ENCODE data around the gene NUP160.
"Not testable (repeated sequence)": the region's sequence is repeated elsewhere in the genome, so short reads cannot be mapped to it uniquely, and the experiment has no call there.

Gene NUP160

DNA sequence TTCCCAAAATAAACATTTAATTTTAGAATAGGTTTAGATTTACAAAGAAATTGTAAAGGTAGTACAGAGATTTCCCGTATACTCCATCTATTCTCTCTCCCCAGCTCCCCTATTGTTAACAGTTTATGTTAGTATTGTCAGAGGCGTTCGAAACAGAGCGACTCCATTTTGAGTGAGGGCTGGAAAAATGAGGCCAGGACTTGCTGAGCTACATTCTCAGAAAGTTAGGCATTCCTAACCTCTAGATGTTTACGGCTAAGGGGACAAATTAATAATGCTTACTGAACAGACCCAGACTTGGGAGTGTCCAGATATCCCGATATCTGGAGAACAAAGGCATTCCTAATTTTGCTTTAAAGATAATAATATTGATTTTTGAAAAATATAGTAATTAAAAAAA, 12.4 kb upstream of the NUP160 start:
- DNase-seq: no peak

DNA sequence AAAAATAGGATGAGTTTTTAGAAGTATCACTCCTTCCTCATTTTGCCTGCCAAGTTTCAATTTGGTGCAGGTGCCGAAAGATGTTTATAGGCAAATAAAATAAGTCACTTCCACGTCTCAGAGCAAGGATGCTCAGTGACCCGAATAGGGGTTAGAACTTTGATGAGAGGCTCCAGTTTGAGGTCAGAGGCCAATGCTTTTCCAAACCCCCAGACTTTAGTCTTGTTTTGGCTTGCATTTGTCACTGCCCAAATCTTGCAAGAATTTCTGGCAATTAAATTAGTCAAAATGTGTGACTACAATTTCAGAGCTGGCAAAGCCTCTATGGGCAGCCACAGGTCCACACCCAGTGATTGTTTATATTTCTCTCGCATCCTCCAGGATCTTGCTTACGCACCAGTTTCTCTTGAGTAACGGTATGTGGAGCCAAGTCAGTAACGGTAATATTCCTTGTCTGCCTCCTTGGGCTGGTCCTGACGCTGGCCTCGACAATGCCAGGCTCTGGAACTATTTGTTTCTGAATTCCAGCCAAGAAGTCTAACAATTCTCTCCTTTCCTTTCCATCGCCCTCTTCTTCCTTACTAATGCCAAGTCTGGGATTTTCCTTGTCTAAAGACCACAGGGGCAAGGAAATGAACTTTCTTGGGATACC, 9.9 kb upstream of the NUP160 start:
- no peak for DNase-seq

DNA sequence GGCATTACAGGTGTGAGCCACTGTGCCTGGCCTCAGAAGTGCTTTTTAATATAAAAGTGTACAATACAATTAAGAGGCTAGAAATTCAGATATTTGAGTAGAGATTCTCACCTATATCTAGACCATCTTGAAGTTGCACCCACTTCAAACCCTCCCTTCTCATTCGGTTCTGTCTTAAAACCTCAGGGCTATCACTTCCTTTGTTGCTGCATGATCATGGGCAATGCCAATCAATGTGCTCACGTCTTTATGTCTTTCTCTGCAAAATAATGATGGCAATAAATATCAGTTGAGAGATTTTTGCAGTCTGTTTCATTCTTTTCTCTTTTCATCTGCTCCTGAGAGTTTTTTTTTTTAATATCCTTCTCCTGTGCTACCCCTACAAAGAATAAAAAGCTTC, 9.3 kb upstream of the NUP160 start:
- DNase-seq: no peak

DNA sequence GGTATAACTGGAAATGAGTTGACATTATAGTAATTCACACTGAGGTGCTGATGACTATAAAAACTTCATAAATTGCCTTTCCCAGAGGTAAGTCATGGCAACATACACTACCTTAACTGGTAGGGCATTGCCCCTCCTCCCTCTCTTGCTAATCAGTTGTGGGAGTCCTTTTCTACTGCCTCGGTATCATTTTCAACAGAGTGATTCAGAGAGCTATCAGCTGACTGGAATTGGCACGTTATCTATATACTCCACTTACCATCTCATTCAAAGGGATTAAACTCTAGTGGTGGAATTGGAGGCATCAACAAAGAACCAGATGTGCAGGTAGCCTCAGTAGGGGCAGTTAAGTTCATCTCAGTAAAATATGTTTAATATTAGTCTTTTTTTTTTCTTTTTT, 8.0 kb upstream of the NUP160 start:
- DNase-seq: no peak

DNA sequence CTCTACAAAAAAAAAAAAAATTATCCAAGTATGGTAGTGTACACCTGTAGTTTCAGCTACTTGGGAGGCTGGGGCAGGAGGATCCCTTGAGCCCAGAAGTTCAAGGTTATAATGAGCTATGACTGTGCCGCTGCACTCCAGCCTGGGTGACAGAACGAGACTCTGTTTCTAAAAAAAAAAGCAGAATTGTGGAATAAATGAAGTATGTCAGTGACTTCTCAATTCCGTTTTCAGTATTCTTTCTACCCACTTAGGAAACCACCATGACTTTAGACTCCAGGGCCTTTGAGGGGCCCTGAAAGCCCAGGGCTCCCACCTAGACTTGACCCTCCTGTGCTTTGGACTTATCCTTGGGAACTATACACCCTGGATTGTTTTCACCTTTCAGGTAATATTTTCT, 6.5 kb upstream of the NUP160 start:
- peak; percentile 59 for DNase-seq

DNA sequence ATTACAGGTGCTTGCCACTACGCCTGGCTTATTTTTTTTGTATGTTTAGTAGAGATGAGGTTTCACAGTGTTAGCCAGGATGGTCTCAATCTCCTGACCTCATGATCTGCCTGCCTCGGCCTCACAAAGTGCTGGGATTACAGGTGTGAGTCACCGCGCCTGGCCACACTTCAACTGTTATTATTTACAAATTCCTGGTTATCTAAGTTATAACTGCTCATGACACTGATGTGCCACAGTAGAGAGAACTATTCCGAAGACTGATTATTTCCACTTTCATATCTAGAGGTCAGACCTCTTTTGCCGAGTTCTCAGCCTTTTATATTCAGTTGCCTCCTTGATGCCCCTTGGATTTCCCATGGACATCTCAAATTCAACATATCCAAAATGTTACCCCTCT, 3.9 kb upstream of the NUP160 start:
- DNase-seq: no peak

DNA sequence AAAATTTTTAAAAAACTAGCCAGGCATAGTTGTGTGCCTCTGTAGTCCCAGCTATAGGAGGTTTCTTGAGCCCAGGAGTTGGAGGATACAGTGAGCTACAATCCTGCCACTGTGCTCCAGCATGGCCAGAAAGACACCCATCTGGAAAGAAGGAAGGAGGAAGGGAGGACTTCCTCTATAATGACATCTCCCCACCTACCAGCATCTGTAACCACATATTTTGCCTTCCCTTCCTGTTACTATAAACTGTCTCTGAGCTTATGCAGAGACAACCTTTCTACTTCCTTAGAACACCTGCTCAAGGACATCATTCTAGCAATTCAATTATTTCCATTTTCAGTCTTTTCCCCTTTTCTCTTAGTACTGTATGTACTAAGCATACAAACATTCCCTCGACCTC, 2.2 kb upstream of the NUP160 start:
- no peak for DNase-seq

DNA sequence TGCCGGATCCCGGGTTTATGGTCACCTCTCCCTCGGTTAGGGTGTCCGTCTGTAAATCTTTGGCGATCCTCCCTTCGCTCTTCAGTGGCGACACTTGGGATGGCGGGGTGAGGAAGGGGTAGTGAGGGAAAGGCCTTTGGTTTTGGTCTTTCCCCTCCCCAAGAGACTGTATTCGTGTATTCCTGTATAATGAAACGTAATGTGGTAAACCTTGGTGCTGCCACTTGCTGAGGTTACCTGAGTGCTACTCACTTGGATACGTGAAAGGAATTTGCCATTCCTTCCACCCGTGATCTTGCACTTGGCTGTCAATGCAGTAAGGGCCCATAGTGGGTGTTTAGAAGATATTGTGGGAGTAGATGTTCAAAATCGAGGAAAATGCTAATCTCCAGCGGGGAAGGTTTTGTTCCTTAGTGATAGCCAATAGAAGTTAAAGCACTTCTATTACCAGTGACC, 578 bp upstream of the NUP160 start:
- DNase-seq: no peak

DNA sequence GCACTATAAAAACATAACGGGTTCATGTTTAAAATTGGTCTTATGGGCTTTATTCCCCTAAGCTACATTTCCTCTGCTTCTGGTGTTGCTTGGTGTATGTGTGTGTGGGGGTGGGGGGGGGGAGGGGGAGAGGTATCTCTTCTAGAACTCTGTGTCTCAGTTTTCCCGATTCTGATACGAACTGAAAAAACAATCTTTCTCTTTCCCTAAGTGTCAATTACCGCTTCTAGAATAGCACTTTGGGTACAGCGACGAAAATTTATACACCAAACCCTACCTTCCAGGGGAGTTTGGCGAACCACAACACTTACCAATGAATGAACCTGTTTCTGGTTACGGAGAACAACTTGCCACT, 636 bp downstream of the NUP160 start:
- DNase-seq: no peak

DNA sequence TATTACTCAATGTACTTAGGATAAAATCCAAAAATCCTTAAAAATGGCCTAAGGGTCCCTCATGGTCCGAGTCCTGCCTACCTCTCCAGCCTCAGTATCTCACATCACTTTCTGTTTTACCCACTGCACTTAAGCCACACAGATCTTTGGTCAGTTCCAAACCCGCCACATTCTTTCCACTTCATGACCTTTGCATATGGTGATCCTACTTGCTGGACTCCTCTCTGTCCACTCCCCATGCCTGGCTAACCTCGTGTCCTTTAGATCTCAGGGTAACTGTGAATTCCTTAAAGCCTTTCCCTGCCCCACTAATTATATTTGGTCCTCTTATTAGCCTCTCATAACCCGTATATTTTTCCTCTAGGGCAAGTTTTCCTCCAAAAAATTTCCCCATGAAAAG, 1.2 kb downstream of the NUP160 start:
- no peak for DNase-seq

DNA sequence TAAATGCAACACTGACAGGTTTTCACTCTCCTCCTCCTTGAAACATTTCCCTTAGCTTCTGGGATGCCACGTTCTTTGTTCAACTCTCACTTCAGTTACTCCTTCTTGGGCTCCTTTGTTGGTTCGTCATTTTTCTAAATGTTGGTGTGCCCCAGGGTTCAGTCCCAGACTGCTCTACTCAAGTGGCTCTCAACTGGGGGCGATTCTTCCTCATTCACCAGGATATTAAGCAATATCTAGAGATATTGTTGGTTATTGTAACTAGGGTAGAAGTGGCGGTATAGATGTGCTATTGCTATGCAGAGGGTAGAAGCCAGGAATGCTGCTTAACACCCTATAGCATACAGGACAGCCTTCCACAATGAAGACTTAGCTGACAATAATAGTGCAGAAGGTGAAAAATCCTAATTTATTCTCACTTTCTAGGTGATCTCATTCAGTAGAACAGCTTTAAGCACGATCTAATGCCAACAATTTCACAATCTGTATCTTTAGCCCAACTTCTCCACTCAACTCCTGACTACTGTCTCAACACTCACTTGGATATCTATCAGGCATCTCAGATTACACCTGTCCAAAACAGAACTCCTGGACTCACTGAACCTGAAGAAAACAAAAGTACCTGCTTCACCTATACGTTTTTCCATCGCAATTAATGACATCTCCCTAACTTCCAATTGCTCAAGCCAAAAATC, 4.6 kb downstream of the NUP160 start:
- peak; percentile 25 for DNase-seq

DNA sequence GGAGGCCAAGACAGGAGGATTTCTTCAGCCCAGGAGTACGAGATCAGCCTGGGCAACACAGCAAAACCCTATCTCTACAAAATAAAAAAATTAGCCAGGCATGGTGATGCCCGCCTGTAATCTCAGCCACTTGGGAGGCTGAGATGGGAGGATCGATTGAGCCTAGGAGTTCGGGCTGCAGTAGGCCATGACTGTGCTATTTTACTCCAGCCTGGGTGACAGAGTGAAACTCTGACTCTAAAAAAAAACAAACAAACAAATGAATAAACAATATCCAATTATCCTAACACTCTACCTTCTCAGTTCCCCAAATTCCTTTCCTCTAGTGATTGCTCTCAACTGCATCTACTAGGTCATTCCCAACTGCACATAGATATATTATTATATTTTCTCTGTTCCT, 5.4 kb downstream of the NUP160 start:
- no peak for DNase-seq

DNA sequence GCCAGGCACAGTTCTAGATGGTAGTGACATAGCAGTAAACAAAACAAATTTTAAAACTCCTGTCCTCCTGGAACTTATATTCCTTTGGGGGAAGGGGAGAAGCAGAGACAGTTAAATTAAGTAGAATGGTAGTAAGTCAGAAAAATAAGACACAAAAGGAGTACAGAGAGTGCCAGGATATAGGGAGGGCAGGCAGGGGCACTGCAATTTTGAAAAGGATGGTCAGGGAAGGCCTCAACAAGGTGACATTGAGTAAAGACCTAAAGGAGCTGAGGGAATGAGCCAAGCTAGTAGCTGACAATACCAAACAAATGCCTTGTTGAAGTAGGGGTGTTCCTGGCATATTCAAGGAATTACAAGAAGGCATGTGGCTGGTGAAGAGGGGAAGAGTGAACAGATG, 10.2 kb downstream of the NUP160 start:
- DNase-seq: no peak

DNA sequence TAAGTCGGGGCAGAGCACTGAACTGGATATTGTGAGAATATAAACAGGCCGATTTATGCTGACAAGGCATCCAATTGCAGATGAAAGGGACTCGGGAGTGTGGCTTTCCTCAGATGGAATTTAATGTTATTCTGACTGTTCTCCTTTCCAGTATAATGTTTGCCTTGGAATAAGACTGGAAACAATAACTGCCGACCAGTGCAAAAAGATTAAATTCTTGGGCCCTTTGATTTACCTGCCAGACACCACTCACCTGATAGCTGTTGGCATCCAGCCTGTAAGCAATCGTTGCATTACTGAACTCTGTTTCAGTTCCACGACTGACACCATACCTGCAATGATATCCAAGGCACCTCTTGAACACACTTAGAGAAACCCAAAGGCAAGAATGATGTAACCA, 10.9 kb downstream of the NUP160 start:
- DNase-seq: no peak

DNA sequence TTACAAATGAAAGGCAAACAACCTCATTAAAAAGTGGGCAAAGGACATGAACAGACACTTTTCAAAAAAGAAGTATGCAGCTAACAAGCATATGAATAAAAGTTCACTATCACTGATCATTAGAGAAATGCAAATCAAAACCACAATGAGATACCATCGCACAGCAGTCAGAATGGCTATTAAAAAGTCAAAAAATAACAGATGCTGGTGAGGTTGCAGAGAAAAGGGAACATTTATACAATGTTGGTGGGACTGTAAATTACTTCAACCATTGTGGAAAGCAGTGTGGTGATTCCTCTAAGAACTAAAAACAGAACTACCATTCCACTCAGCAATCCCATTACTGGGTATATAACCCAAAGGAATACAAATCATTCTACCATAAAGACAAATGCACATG, 18.1 kb downstream of the NUP160 start:
- DNase-seq: not testable (repeated sequence)

DNA sequence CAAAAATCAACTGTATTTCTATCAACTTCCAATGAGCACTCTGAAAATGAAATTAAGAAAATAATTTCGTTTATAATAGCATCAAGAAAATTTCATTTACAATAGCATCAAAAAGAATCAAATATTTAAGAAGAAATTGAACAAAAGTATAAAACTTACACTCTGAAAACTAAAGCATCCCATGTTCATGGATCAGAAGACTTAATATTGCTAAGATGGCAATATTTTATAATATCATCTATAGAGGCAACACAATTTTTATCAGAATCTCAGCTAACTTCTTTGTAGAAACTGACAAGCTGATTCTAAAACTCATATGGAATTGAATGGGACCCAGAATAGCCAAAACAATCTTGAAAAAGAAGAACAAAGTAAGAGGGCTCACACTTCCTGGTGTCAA, 19.9 kb downstream of the NUP160 start:
- DNase-seq: no peak

DNA sequence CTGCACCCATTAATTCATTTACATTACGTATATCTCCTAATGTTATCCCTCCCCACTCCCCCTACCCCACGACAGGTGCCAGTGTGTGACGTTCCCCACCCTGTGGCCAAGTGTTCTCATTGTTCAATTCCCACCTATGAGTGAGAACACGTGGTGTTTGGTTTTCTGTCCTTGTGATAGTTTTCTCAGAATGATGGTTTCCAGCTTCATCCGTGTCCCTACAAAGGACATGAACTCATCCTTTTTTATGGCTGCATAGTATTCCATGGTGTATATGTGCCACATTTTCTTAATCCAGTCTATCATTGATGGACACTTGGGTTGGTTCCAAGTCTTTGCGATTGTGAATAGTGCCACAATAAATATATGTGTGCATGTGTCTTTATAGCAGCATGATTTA, 25.5 kb downstream of the NUP160 start:
- DNase-seq: not testable (repeated sequence)

DNA sequence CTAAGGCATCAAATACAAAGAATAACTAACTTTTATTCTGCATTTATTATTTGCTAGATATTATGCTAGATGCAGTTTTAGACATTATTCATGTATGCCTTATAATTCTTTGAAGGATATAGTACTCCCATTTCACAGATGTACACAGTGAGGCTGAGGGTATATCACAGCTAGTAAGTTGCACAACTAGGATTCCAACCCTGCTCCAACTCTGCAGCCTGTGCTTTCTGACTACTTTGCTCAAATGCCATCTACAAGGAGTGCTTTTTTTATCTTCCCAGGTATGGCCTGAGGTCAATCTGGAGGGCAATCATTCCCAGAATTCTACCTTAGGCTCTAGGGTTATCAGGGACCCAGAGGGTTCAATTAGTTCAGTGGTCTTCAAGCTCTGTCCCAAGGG, 28.4 kb downstream of the NUP160 start:
- no peak for DNase-seq

DNA sequence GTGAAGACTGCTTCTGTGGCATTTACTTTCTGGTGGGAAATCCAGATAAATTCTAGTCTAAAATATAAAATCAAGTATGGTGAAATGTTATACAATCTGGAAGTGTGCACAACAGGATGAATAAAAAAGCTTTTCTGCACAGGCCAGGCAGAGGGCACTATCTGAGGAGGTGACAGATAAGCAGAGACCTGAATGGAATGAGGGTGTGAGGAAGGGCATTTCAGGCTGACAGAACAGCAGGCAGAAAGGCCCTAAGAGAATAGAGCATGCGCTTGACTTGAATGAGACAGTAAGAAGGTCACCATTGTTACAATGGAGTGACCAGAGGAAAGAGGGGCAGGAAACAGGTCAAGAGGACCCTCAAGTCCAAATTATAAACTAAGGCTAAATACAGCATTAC, 47.4 kb downstream of the NUP160 start:
- DNase-seq: no peak

DNA sequence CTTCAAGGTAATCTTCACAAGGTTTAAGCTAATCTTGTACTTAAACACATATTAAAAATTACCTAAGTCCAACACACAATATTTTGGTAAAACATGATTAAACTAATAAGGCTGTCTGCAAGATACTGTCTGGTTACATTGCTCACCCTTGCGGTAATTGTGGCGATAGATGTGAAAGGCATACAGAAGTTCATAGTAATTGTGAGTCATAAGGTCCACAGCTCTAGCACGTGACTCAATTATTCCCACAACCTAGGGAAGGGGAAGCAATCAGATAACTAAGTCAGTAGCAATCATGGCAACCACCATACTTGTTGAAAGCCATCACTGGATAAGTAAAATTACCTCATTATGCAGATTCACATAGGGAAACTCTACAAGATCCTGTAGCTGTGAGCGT, 50.5 kb downstream of the NUP160 start:
- peak; percentile 60 for DNase-seq

DNA sequence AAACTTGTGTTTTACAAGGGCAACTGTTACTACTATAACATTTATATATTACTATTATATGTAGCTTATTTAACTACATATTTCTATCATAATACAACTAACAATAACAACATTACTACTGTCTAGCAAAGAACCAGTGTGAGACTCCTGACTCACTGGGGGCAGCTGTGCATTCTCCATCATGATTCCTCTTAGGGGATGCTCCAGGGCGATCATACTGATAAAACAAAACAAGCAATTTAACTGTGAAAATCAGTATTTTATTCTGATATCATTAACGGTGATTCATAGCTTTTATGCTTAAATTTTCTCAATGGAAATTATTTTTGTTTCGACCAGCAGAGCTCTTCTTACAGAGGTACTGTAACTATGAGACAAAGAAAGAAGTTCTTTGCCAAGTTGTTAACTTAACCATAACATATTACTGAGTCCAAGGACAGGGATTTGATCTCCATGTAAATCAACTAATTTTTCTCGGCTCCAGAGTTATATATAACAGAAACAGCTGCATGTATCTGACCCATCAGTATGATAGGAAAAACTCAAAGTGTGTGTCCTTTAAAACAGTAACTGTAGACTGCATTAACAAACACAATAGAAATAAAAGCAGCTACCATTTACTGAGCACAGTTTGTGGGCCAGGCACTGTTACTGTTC, 56.2 kb downstream of the NUP160 start:
- DNase-seq: no peak

DNA sequence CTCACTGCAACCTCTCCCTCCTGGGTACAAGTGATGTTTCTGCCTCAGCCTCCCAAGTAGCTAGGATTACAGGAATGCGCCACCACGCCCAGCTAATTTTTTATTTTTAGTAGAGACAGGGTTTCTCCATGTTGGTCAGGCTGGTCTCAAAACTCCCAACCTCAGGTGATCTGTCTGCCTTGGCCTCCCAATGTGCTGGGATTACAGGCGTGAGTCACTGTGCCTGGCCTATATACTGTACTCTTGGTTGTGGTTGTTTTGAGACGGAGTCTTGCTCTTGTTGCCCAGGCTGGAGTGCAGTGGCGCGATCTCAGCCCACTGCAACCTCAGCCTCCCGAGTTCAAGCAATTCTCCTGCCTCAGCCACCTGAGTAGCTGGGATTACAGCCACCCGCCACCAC, 58.1 kb downstream of the NUP160 start:
- not testable (repeated sequence) for DNase-seq

DNA sequence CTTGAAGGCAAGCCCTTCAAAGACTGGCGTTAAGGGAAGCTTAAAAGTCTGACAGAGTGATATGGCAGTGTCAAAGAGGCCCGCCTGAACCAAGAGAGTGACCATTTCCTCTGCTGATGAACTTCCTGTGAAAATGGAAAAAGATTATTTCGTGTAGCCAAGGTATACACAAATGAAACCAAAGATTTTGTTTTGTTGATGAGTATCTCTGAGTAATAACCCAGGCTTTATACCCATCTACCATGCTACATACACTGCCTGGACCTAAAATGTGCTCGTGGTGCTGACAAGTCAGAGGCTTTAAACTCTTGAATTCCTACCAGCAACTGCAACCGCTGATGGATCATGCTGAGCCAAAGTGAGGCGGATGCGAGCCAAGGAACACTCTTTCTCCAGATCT, 60.0 kb downstream of the NUP160 start:
- no peak for DNase-seq

DNA sequence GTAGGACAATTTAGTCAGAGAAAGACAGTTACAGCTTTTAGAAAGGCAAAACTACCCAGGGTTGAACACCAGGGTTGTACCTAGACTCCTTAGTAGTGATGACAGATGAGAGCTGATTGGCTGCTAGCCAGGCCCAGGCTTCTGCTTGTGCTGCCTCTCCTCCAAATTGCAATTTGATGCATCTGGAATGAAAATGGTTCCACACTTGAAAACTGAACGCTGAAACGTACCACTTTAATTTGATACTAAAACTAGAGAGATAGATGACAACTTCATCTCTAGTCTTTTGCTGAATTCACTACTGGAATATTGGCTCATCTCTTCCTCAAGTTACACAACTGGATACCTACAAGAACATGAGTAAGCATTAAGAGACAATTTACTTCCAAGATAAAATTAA, 61.8 kb downstream of the NUP160 start:
- DNase-seq: no peak

Measured in suppressor macrophage treated with lipopolysaccharide for 4 hours (primary cell).